Measurements from ENCODE around the gene PALLD. TPM values are rescaled to one million over a fixed set of nuclear protein-coding genes. Genes with fewer than 3 reads are reported as not detected.

The PALLD gene
- total and polyA plus RNA-seq, 2 donors (not counting 3 experiments of a cell fraction or from before 2014, with no cell fraction given), result 13.4 to 48.2 TPM

DNA sequence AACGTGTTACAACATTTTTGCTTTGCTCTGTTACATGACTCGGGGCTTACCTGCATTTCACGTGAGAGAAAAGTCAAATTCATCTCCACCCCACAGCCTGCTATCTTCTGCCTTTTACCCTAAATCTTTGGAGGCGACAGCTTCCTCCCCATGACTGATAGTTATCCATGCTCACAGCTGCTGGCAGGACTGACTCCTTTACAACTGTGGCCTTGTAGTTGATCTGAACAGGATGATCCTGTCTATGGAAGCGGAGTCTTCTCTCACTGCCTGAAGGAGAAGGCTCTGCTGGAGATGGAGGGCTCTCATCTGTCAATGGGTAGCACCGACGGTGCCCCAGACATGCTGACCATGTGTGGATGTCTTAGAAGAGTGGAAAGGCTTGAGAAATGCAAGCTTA is 362.2 kb downstream of the PALLD start:
- Histone ChIP-seq H3K9me3 (replicated peaks; ENCODE audit: control insufficient read depth, insufficient read depth, low read length) (no peaks in the 10 kb centered on the region), H3K4me2 (ENCODE audit: insufficient read depth, low read length) (no peak overlapping the region), H3K4me3 (replicated peaks in 1 of 3; ENCODE audit: insufficient read depth in 1 of 3, low read depth in 1 of 3, low read length in 3 of 3) (no peak overlapping the region), H3K4me1 (ENCODE audit: control insufficient read depth, extremely low read depth, insufficient read depth, low read length) (no peaks in the 10 kb centered on the region), H3K27ac (ENCODE audit: insufficient read depth, low read depth, low read length) (no peak overlapping the region), H4K20me1 (replicated peaks; ENCODE audit: control insufficient read depth, extremely low read depth, insufficient read depth, low read length) (no peaks in the 10 kb centered on the region), H3K36me3 (ENCODE audit: control insufficient read depth in 2 of 2, extremely low read depth in 1 of 2, insufficient read depth in 2 of 2, low read length in 2 of 2) (peaks cover 0 to 3% of the 10 kb centered on the region in 2 experiments), H3K79me2 (ENCODE audit: control insufficient read depth, insufficient read depth, low read length) (no peaks in the 10 kb centered on the region), H3K9ac (replicated peaks; ENCODE audit: extremely low read depth, insufficient read depth, low read length) (no peak overlapping the region), H3K27me3 (ENCODE audit: control insufficient read depth in 2 of 2, insufficient read depth in 2 of 2, low read length in 2 of 2) (no peaks in the 10 kb centered on the region), H3K9me1 (replicated peaks; ENCODE audit: control insufficient read depth, extremely low read depth, insufficient read depth, low read length) (no peaks in the 10 kb centered on the region), H2AFZ (ENCODE audit: low read depth, low read length) (no peak overlapping the region)
- CTCF ChIA-PET, result interaction anchor here (1.2 kb wide), 1 partner anchor 10 kb away, joined by 4 read pairs; no protein-coding TSS in a partner anchor
- TF ChIP-seq, protein P1, sequence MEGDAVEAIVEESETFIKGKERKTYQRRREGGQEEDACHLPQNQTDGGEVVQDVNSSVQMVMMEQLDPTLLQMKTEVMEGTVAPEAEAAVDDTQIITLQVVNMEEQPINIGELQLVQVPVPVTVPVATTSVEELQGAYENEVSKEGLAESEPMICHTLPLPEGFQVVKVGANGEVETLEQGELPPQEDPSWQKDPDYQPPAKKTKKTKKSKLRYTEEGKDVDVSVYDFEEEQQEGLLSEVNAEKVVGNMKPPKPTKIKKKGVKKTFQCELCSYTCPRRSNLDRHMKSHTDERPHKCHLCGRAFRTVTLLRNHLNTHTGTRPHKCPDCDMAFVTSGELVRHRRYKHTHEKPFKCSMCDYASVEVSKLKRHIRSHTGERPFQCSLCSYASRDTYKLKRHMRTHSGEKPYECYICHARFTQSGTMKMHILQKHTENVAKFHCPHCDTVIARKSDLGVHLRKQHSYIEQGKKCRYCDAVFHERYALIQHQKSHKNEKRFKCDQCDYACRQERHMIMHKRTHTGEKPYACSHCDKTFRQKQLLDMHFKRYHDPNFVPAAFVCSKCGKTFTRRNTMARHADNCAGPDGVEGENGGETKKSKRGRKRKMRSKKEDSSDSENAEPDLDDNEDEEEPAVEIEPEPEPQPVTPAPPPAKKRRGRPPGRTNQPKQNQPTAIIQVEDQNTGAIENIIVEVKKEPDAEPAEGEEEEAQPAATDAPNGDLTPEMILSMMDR (IDR thresholded peaks at IDR 0.05; ENCODE audit: extremely low read depth in 1 of 2, insufficient read depth in 1 of 2, low read depth in 1 of 2, low read length in 2 of 2), result no peak
- TF ChIP-seq EZH2 (IDR thresholded peaks at IDR 0.05; ENCODE audit: borderline replicate concordance, low read depth, low read length, severe bottlenecking) (no peak), GATA2 (IDR thresholded peaks at IDR 0.05; ENCODE audit: insufficient read depth, insufficient read length, low read depth, low read length) (no peak), MYC (IDR thresholded peaks at IDR 0.05; ENCODE audit: low read depth, low read length) (no peak), JUN (IDR thresholded peaks at IDR 0.05; ENCODE audit: borderline replicate concordance, insufficient read depth, insufficient read length, low read depth) (no peak), FOS (IDR thresholded peaks at IDR 0.05; ENCODE audit: borderline replicate concordance, insufficient read depth, low read length) (no peak), POLR2A (IDR thresholded peaks at IDR 0.05; ENCODE audit: low read depth, low read length) (no peak), POLR2AphosphoS5 (IDR thresholded peaks at IDR 0.05; ENCODE audit: insufficient read depth, low read depth, low read length) (no peak)
- TF ChIP-seq, protein P2, sequence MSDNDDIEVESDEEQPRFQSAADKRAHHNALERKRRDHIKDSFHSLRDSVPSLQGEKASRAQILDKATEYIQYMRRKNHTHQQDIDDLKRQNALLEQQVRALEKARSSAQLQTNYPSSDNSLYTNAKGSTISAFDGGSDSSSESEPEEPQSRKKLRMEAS (IDR thresholded peaks at IDR 0.05; ENCODE audit: insufficient read depth, insufficient read length), result no peak
- dilution Hi-C loops (cut with MboI; ENCODE audit: extremely low pct_ligation_motif_present, low sequenced_read_pairs), result no loop called here
- POLR2A ChIA-PET, result no interaction called here
- no peak for FAIRE-seq
- no peak for DNase-seq (ENCODE audit: low read depth, low spot score)
- no TSS peak for BruUV-seq (replicated peaks)
- intact Hi-C loops (cut with micrococcal nuclease), result no loop called here

Data from endothelial cell of umbilical vein (primary cell).